GM18951 (cell line): ENCODE data around the gene NUAK2.

Experiments
- POLR2A ChIP-seq: IDR thresholded peaks from 4 replicates; pipeline ENCODE4 v1.6.1; 2011; ENCODE audit warnings: mild to moderate bottlenecking; ENCODE audit not compliant: insufficient read length, insufficient read depth; ENCODE audit errors: extremely low read depth
- in situ Hi-C: fragments of 300-500 bp; cut with MboI; formaldehyde crosslinking; loops from one replicate; pipeline ENCODE4 v1.12.0; 2022; ENCODE audit warnings: low sequenced_read_pairs, mixed read lengths, inconsistent platforms; ENCODE audit not compliant: unreplicated experiment

NUAK2 gene

DNA sequence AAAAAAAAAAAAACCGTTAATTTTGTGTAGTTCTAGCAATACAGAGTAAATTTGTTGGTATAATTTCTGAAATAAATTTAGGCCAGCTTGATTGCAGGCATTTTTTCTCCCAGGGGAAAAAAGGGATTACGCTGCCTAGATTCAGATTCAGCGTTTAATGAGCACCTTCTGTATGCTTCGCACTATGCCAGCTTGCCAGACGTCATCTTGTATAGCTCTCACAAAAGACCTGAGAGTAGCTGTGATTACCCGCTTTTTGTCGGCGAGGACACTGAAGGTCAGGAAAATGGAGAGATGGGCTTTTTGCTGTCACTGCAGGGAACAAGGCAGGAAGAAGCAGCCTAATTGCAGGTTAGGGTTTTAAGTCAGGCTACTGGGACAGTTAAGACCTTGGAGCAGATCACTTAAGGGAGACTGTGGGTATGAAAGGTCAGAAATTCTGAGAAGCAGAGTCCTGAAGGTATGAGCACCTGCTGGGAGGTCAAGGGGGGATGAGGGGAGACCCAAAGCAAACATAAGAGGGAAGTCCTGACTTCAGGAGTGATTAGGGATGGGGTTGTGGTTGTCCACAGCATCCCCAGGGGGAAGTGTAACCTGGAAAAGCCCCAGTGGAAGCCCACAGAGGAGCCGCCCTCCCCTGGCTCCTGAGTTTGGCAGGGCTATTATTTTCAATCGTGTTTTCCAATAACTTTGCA is 54.8 kb downstream of the NUAK2 start:
- no peak for TF ChIP-seq POLR2A
- in situ Hi-C loops, result no loop called here

DNA sequence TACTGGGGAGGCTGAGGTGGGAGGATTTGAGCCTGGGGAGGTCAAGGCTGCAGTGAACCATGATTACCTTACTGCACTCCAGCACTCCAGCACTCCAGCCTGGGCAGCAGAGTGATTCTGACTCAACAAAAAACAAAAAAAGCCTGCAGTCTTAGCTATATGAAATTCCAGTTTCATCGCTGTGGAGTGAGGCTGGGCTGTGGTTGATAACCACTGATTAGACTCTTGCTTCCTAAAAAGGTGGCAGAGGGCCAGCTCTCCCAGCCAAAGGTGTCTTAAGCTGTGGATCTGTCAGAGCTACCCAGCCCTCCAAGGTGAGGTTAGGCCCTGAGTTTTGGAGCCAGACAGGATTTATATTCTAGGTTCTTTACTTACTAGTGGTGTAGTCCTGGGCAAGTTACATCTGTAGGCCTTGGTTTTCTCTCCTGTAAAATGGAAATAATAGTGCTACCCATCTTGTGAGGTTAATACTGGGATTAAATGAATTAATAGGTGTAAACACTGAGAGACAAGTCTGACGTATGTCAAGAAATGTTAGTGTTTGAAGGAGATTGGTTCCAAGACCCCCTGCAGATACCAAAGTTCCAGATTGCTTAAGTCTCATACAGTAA is 57.9 kb downstream of the NUAK2 start:
- in situ Hi-C loops, result no loop called here
- no peak for TF ChIP-seq POLR2A

DNA sequence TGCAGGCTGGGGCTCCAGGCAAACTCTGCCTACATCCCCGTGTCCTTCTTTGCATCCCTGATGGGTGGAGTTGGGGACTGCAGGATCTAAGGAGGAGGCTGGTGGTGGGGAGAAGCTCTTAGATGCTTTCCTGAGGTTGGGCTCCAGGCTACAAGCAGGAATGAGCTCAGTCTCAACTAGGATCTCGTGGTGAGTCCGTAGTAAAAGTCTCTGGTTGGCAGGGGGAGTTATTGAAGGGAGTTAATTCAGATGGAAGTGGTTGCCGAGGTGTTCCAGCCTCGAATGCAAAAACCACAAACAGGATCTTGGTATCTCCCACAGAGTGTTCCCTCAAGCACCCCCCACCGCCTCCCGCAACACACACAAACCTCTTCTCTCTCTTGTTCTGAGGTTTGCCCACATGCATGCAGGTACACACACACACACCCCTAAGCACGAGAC is 58.8 kb downstream of the NUAK2 start:
- TF ChIP-seq POLR2A, result no peak
- in situ Hi-C loops, result no loop called here

DNA sequence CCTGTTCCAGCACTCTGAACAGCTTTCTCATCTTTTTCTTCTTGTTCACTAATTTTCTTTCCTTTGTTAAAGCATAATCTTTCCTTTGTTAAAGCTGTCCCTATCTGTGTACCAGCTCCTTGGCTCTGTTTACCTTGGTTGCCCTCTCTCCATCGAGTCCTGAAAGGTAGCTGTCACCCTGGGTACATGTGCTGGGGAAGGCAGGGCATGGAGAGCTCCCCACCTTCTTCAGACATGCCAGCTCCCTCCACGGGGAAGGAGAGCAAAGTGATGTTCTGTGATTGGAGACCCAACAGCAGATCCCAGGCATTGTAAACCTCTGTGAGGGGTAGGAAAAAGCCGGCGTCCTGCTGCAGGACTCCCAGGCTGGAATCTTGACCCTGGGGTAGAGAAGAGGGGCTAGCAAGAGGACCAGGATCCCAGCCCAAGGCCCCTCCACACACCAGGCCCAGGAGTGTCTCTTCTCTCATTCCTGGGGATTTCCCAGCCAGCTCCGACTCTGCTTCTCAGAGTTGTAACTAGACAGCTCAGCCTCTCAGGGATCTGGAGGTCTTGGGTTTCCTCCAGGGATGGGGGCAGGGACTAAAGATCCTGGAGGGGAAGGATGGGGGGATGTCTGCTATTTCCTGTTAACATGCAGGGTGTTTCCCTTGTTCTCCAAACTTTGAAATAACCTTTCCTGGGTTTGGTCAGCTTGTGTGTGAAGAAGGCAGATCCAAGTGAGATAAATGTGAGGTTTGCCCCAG is 59.4 kb downstream of the NUAK2 start:
- TF ChIP-seq POLR2A, result no peak
- in situ Hi-C loops, result no loop called here

DNA sequence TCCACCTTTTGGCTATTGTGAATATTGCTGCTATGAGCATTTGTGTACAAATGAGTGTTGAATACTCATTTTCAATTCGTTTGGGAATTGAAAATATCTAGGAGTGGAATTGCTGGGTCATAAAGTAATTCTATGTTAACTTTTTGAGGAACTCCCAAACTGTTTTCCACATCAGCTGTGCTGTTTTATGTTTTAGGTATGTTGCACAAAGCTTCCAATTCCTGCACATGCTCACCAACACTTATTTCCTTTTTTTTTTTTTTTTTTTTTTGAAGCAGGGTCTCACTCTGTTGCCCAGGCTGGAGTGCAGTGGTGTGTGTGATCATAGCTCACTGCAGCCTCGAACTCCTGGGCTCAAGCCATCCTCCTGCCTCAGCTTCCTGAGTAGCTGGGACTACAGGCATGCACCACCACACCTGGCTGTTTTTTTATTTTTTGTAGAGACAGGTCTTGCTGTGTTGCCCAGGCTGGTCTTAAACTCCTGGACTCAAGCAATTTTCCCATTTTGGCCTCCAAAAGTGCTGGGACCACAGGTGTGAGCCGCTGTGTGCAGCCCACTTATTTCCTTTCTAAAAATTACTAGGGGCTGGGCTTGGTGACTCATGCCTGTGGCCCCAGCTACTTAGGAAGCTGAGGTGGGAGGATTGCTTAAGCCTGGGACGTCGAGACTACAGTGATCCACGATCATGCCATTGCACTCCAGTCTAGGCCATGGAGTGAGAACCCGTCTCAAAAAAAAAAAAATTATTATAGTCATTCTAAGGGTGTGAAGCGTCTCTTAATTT is 60.4 kb downstream of the NUAK2 start:
- no peak for TF ChIP-seq POLR2A
- in situ Hi-C loops, result no loop called here

DNA sequence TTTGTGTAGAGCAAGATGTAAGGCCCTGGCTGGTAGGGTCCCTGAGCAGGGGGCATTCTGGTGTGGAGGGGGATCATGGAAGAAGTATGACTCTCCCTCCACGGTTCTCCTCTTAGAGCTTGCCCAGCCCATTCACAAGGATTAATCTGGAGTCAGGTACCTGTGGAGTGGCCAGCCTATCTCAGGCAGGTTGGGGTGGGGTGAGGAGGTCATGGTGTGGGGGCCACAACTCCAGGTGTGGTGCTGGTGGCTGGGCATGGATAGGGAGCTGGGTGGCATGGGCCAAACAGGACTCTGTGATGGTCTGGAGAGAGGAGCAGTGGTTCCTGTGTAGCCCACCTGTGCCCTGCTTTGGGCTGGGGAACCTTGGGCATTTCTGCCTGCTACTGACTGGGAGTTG is 61.5 kb downstream of the NUAK2 start:
- in situ Hi-C loops, result loop anchor here (10.0 kb wide), 1 partner anchor 285 kb away; no protein-coding TSS in a partner anchor
- TF ChIP-seq POLR2A, result no peak

DNA sequence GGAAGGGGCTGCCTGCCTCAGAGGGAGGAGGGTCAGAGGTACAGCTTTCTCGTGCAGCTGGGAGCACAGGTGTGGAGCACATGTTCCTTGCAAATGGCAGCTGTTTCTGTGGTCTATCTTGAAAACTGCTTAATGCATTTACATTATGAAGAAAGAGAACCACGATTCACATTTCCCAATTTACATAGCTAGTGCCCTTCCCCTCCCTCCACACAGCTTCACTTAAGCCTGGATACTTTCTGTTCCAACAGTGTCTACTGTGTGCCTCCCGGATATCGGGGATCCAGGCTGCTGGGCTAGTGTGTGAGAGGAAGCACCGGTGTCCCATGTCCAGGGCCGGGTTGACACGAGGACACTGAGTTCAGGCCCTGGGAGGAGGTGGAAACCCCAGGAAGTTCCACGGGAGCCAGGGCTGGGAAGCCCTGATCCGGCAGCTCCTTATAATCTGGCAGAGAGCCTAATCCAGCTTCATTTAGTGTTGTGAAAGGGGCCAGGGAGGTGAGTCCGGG is 62.2 kb downstream of the NUAK2 start:
- no peak for TF ChIP-seq POLR2A
- in situ Hi-C loops, result loop anchor here (10.0 kb wide), 1 partner anchor 285 kb away; no protein-coding TSS in a partner anchor

DNA sequence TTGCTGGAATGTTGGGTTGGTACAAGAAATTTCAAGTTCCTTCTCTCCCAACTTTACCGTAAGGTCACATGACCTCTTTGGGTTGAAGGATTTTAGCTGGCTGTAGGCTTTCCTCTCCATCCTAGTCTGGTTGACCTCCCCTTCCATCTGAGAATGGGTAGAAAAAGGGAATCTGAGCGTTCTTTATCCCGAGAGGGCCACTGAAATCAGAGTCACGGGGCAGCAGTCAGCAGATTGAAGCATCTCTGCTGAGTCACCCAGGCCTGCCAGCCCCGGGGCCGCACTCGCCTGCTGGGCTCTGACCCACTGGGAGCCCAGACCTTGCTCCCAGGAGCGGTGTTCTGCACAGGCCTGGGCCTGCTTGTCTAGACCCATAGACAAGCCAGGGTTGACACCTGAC is 62.8 kb downstream of the NUAK2 start:
- TF ChIP-seq POLR2A, result no peak
- in situ Hi-C loops, result loop anchor here (10.0 kb wide), 1 partner anchor 284 kb away; no protein-coding TSS in a partner anchor

DNA sequence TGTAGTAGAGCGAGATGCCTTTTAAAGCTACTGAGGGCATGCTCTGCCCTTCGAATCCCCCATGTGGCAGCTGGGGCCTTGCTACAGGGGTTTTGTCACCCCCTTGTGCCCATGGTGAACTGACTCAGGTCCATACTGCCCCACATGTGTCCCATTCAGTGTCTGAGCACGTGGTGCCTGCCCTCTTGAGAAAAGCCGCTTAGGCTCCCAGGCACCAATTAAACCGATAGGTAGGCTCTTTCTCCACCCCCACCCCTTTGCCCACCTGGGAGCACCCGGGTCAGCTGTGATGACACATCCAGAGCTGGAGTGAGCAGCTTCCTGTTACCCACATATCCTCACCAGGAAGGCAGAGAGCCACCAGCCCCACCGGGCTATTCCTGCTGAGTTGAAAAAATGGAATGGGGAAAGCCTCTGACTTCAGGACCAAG is 63.3 kb downstream of the NUAK2 start:
- TF ChIP-seq POLR2A, result no peak
- in situ Hi-C loops, result loop anchor here (10.0 kb wide), 1 partner anchor 283 kb away; no protein-coding TSS in a partner anchor

DNA sequence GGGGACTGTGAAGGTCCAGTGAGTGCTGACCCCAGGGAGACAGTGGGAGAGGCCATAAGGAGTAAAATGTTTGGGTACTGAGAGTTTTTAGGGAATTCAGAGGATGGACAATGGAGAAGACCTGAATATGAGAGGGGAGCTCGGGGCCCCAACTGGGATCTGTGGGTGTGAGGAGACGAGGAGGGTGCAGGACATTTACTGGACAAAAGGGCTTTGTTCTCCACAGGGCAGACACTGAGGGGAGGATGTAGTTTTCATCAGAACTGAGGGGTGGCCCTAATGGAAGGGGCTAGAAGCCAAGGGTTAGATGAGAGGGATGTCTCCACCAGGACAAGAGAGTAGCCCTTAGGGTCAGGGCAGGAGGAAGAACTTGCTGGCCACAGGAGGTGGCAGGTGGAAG is 63.8 kb downstream of the NUAK2 start:
- no peak for TF ChIP-seq POLR2A
- in situ Hi-C loops, result loop anchor here (10.0 kb wide), 1 partner anchor 283 kb away; no protein-coding TSS in a partner anchor

DNA sequence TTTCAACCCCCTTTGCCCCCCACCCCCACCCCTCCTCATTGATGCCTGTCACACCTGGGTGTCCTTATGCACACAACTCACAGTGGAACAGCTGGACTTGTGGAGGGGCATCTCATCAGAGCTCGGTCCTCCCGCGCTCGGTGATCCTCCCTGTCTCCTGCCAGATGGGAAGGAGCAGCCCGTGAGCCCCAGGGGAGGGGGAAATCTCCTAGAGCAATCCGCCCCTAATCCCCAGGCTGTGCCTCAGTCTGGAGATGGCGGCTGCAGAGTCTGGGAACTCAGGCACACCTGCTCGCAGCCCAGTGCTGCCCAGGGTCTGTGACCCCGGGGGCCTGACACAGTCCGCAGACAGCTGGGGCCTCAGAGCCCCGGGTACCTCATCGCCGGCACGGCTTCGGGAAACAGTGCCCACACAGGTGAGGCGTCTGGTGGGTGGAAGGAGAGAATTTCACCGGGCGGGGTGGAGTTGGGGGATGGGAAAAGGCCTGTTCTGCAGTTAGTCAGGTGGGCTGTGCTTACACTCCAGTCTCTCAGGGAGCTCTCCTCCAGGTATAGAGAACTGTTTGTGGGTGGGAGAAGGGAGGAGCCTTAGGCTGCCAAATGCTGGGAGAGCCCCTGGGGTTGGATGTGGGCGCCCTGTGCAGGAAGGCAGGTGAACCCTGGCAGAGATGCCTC is 64.5 kb downstream of the NUAK2 start:
- in situ Hi-C loops, result loop anchor here (10.0 kb wide), 1 partner anchor 282 kb away; no protein-coding TSS in a partner anchor
- no peak for TF ChIP-seq POLR2A
